Activated naive CD8-positive, alpha-beta T cell (primary cell): ENCODE measurements around the gene CLEC16A.
"Not testable (repeated sequence)": the region's sequence is repeated elsewhere in the genome, so short reads cannot be mapped to it uniquely, and the experiment has no call there.

Source experiments
- H3K27ac Mint-ChIP-seq: one replicate; pipeline ENCODE4 v1.8.0; 2021; ENCODE audit warnings: mixed read lengths
- H3K27me3 Mint-ChIP-seq: one replicate; pipeline ENCODE4 v1.8.0; 2021; ENCODE audit warnings: mixed read lengths
- H3K36me3 Mint-ChIP-seq: one replicate; pipeline ENCODE4 v1.8.0; 2021; ENCODE audit warnings: mixed read lengths
- H3K4me1 Mint-ChIP-seq: one replicate; pipeline ENCODE4 v1.8.0; 2021; ENCODE audit warnings: low read depth, mixed read lengths
- H3K4me3 Mint-ChIP-seq: one replicate; pipeline ENCODE4 v1.8.0; 2021; ENCODE audit warnings: mild to moderate bottlenecking, mixed read lengths
- H3K9me3 Mint-ChIP-seq: one replicate; pipeline ENCODE4 v1.8.0; 2021; ENCODE audit warnings: low read depth, mixed read lengths

The CLEC16A gene

GRCh38 chr16:10921536-10922327 lies 22.6 kb upstream of the CLEC16A start:
- peaks cover 4% of the 10 kb centered on the region for H3K36me3 Mint-ChIP-seq
- H3K4me3 Mint-ChIP-seq, result no peak overlapping the region
- H3K4me1 Mint-ChIP-seq, result peaks cover 2% of the 10 kb centered on the region
- no peaks in the 10 kb centered on the region for H3K9me3 Mint-ChIP-seq
- H3K27me3 Mint-ChIP-seq, result no peaks in the 10 kb centered on the region
- H3K27ac Mint-ChIP-seq, result no peak overlapping the region

DNA sequence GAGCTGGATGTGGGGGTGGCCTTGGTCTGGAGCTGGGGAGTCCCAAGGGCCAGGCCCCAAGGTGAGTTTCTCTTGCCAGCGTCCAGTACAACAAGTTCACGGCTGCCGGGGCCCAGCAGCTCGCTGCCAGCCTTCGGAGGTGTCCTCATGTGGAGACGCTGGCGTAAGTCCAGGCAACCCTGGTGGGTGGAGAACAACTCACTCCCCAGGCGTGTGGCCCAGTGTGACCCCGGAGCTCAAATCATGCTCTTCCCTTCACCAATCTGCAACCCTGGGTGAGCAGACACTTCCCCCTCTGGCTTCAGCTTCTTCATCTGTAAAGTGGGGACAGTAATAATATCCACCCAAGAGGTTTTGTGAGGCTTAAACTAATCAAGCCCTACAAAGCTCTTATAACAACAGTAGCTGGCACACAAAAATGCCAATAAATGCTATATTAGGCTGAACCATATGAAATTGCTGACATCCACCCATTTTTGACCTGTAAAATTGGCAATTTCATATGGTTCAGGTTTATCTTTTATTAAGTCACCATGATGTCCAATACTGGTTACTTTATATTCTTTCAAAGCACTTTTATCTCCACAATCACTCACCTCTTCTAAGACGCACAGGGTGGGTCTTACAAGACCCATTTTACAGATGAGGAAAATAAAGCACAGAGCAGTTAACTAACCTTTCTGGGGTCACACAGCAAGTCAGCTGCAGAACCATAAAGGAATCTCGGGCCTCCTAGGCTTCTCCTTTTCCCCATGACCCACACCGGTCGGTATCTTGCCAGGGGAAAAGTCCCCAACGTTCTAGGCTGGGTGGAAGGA lies 21.8 kb upstream of the CLEC16A start:
- peaks cover 6% of the 10 kb centered on the region for H3K36me3 Mint-ChIP-seq
- H3K4me3 Mint-ChIP-seq, result no peak overlapping the region
- no peaks in the 10 kb centered on the region for H3K27me3 Mint-ChIP-seq
- no peaks in the 10 kb centered on the region for H3K9me3 Mint-ChIP-seq
- no peak overlapping the region for H3K27ac Mint-ChIP-seq
- peaks cover 2% of the 10 kb centered on the region for H3K4me1 Mint-ChIP-seq

- Mint-ChIP-seq H3K9me3 (no peaks in the 10 kb centered on the region), H3K36me3 (peaks cover 10% of the 10 kb centered on the region), H3K4me1 (peaks cover 2% of the 10 kb centered on the region), H3K4me3 (no peak overlapping the region), H3K27ac (no peak overlapping the region), H3K27me3 (no peaks in the 10 kb centered on the region)
Observed at GRCh38 chr16:10923146-10923649, 21.2 kb upstream of the CLEC16A start.

DNA sequence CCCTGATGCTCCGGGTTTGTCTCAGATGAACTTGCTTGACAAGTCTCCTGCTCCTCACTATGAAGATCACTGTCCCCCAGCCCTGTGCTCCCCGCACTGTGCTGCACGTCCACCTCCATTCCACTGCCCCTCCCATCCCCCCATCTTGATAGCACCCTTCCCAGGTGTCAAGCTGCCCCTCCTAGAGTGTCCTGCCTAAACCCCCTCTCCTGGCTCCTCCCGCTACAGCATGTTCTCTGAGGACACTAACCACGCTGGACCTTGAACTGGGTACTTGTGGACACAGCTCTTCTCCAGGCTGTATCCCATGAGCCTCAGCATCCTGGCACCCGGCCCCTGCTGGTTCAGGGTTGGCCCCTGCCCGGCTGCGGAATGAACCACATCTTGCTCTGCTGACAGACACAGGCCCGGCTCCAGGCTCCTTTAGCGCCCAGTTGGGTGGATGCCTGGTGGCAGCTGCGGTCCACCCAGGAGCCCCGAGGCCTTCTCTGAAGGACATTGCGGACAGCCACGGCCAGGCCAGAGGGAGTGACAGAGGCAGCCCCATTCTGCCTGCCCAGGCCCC lies 20.6 kb upstream of the CLEC16A start:
- Mint-ChIP-seq H3K4me3 (no peak overlapping the region), H3K9me3 (no peaks in the 10 kb centered on the region), H3K27ac (no peak overlapping the region), H3K27me3 (no peaks in the 10 kb centered on the region), H3K36me3 (peaks cover 10% of the 10 kb centered on the region), H3K4me1 (no peaks in the 10 kb centered on the region)

GRCh38 chr16:10925285-10925684 lies 19.1 kb upstream of the CLEC16A start:
- H3K27me3 Mint-ChIP-seq, H3K4me1 Mint-ChIP-seq, H3K36me3 Mint-ChIP-seq, H3K4me3 Mint-ChIP-seq, H3K27ac Mint-ChIP-seq, H3K9me3 Mint-ChIP-seq: not testable (repeated sequence)

DNA sequence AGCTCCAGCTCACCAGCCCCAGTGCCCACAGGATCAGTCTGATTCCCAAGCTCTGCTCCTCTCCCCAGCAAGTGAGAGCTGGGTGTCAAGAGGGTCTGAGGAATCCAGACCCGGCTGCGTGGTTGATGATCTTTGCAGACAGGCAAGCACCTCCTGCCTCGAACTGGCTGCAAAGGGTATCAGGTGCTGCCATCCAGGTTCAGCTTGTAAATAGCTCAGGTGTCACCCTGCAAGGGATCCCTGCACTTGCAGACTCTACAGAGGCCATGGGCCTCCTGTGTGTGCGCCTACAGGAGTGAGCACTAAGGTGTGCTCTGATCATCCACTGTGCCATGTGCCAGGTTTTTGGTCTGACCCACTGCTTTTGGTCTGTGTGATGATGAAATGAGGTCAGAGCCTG lies 18.3 kb upstream of the CLEC16A start:
- no peaks in the 10 kb centered on the region for H3K27me3 Mint-ChIP-seq
- no peaks in the 10 kb centered on the region for H3K9me3 Mint-ChIP-seq
- peaks cover 10% of the 10 kb centered on the region for H3K36me3 Mint-ChIP-seq
- no peak overlapping the region for H3K27ac Mint-ChIP-seq
- H3K4me3 Mint-ChIP-seq, result no peak overlapping the region
- peaks cover 2% of the 10 kb centered on the region for H3K4me1 Mint-ChIP-seq

- H3K4me3 Mint-ChIP-seq, result no peak overlapping the region
- peaks cover 10% of the 10 kb centered on the region for H3K36me3 Mint-ChIP-seq
- H3K27me3 Mint-ChIP-seq, result no peaks in the 10 kb centered on the region
- H3K9me3 Mint-ChIP-seq, result no peaks in the 10 kb centered on the region
- H3K4me1 Mint-ChIP-seq, result peaks cover 2% of the 10 kb centered on the region
- H3K27ac Mint-ChIP-seq, result no peak overlapping the region
Observed at GRCh38 chr16:10926867-10927266, 17.5 kb upstream of the CLEC16A start.

GRCh38 chr16:10927497-10928112 lies 16.8 kb upstream of the CLEC16A start:
- Mint-ChIP-seq H3K27ac (no peak overlapping the region), H3K36me3 (peaks cover 10% of the 10 kb centered on the region), H3K27me3 (no peaks in the 10 kb centered on the region), H3K4me3 (no peak overlapping the region), H3K4me1 (peaks cover 2% of the 10 kb centered on the region), H3K9me3 (no peaks in the 10 kb centered on the region)

- H3K36me3 Mint-ChIP-seq, H3K4me3 Mint-ChIP-seq, H3K27ac Mint-ChIP-seq, H3K9me3 Mint-ChIP-seq, H3K27me3 Mint-ChIP-seq: not testable (repeated sequence)
- peaks cover 11% of the 10 kb centered on the region for H3K4me1 Mint-ChIP-seq
Observed at GRCh38 chr16:10929097-10929496, 15.3 kb upstream of the CLEC16A start.

- peaks cover 10% of the 10 kb centered on the region for H3K36me3 Mint-ChIP-seq
- H3K4me3 Mint-ChIP-seq, result no peak overlapping the region
- peaks cover 18% of the 10 kb centered on the region for H3K4me1 Mint-ChIP-seq
- H3K9me3 Mint-ChIP-seq, result no peaks in the 10 kb centered on the region
- H3K27ac Mint-ChIP-seq, result no peak overlapping the region
- H3K27me3 Mint-ChIP-seq, result no peaks in the 10 kb centered on the region
Observed at GRCh38 chr16:10929853-10930754, 14.3 kb upstream of the CLEC16A start.

DNA sequence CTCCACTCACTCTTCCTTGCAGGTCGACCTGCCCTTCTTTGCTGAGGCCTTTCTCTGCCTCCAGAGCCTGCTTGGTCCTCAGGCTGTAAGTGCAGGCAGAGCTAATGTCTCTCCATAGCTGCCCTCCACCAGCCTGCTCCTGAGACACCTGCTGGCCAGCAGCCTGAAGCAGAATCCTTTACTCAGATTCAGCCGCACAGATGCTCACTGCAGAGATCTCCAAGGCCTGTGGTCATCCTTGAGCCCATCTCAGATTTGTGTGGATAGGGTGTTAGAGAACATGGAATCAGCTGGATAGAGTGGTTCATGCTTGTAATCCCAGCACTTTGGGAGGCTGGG lies 13.6 kb upstream of the CLEC16A start:
- Mint-ChIP-seq H3K27me3 (no peaks in the 10 kb centered on the region), H3K4me3 (no peak overlapping the region), H3K36me3 (peaks cover 8% of the 10 kb centered on the region), H3K4me1 (peaks cover 24% of the 10 kb centered on the region), H3K9me3 (no peaks in the 10 kb centered on the region), H3K27ac (no peak overlapping the region)

GRCh38 chr16:10931134-10931533 lies 13.2 kb upstream of the CLEC16A start:
- Mint-ChIP-seq H3K9me3 (no peaks in the 10 kb centered on the region), H3K4me1 (peaks cover 27% of the 10 kb centered on the region), H3K36me3 (peaks cover 8% of the 10 kb centered on the region), H3K4me3 (no peak overlapping the region), H3K27ac (no peak overlapping the region), H3K27me3 (no peaks in the 10 kb centered on the region)

GRCh38 chr16:10931977-10932632 lies 12.3 kb upstream of the CLEC16A start:
- peaks cover 10% of the 10 kb centered on the region for H3K36me3 Mint-ChIP-seq
- no peak overlapping the region for H3K27ac Mint-ChIP-seq
- H3K27me3 Mint-ChIP-seq, result no peaks in the 10 kb centered on the region
- H3K9me3 Mint-ChIP-seq, result no peaks in the 10 kb centered on the region
- no peak overlapping the region for H3K4me3 Mint-ChIP-seq
- peaks cover 37% of the 10 kb centered on the region for H3K4me1 Mint-ChIP-seq
